Transverse colon (tissue), 4 donors: ENCODE data around the gene UNCX.

Experiments
- POLR2AphosphoS5 ChIP-seq, 3 donors: sonication (generic); formaldehyde crosslinking; IDR thresholded peaks; one replicate each; pipeline ENCODE4 v1.6.1; 2016; ENCODE audit warnings: antibody characterized with exemption in 3 of 3
- TF ChIP-seq, protein P1 (sequence below), 5 experiments: fragments of 200-600 bp in 3 of 5; fragments of 450-650 bp in 2 of 5; sonication (generic) in 3 of 5; IDR thresholded peaks; 1 replicate in 2 of 5; 2 replicates in 3 of 5; pipeline ENCODE4 v1.5.1; 2016 to 2017; ENCODE audit warnings: antibody characterized with exemption in 5 of 5, inconsistent platforms in 3 of 5, mild to moderate bottlenecking in 2 of 5, moderate library complexity in 1 of 5

GRCh38 chr7:1264345-1265280 lies 31.9 kb downstream of the UNCX start:
- no peak for TF ChIP-seq POLR2AphosphoS5 (IDR thresholded peaks at IDR 0.05)
- TF ChIP-seq, protein P1, sequence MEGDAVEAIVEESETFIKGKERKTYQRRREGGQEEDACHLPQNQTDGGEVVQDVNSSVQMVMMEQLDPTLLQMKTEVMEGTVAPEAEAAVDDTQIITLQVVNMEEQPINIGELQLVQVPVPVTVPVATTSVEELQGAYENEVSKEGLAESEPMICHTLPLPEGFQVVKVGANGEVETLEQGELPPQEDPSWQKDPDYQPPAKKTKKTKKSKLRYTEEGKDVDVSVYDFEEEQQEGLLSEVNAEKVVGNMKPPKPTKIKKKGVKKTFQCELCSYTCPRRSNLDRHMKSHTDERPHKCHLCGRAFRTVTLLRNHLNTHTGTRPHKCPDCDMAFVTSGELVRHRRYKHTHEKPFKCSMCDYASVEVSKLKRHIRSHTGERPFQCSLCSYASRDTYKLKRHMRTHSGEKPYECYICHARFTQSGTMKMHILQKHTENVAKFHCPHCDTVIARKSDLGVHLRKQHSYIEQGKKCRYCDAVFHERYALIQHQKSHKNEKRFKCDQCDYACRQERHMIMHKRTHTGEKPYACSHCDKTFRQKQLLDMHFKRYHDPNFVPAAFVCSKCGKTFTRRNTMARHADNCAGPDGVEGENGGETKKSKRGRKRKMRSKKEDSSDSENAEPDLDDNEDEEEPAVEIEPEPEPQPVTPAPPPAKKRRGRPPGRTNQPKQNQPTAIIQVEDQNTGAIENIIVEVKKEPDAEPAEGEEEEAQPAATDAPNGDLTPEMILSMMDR (IDR thresholded peaks at IDR 0.05), result no peak
